K562 (cell line): ENCODE measurements around the gene ZNF219. TPM values are rescaled to one million over a fixed set of nuclear protein-coding genes. Genes with fewer than 3 reads are reported as not detected.

Source experiments
- ATAC-seq: fragments of 200-7000 bp; cut with Tn5 transposase; 3 replicates; pipeline ENCODE4 v1.9.1; 2020; ENCODE audit warnings: moderate library complexity
- BruUV-seq: library from RNA; stranded (reverse); fragments of 400-500 nt; replicated peaks from 2 replicates; lab custom pipeline; 2021; lab: Mats Ljungman, UMichigan
- CTCF ChIA-PET: fragments of 300-600 bp; formaldehyde crosslinking; extraction: SDS; loops from one replicate; lab custom pipeline; 2021; ENCODE audit warnings: low intra/inter-chr PET ratio; lab: Yijun Ruan, JAX
- POLR2A ChIA-PET: fragments of 300-600, 350-650 bp; sonication (Branson Sonifier 250); formaldehyde crosslinking; extraction: SDS; loops from one replicate; lab custom pipeline; 2021; ENCODE audit warnings: antibody characterized with exemption, inconsistent platforms; lab: Yijun Ruan, JAX
- DNase-seq, 4 experiments: peaks; one replicate each; pipeline versions ENCODE4 v3.0.0 to v3.0.0-alpha.2; 2011 to 2018; ENCODE audit warnings: low spot score in 3 of 4, mixed read lengths in 3 of 4; ENCODE audit errors: extremely low read depth in 1 of 4
- FAIRE-seq: peaks from 2 replicates; lab custom pipeline; 2011; peaks lifted over from hg19 to GRCh38; lab: Jason Lieb, UNC
- H2AFZ ChIP-seq: 2 replicates; pipeline ENCODE4 v1.6.0; 2011; ENCODE audit warnings: low read depth, low read length, control low read depth, inconsistent platforms
- H3K27ac ChIP-seq: fragments of 200-600 bp; 3 replicates; pipeline ENCODE4 v1.8.0; 2011; ENCODE audit warnings: low read depth, mild to moderate bottlenecking, control low read depth, inconsistent platforms, low read length, moderate library complexity, mixed read lengths; ENCODE audit errors: extremely low read depth
- H3K27me3 ChIP-seq, 2 experiments: fragments of 300-600 bp in 1 of 2; 2 replicates in 1 of 2; 3 replicates in 1 of 2; pipeline versions ENCODE4 v1.6.0 to v1.8.0; 2011; ENCODE audit warnings: inconsistent platforms in 2 of 2, low read length in 2 of 2, mild to moderate bottlenecking in 1 of 2, mixed read lengths in 1 of 2, moderate library complexity in 1 of 2; ENCODE audit not compliant: control insufficient read depth in 2 of 2, insufficient read depth in 2 of 2
- H3K36me3 ChIP-seq: fragments of 300-600 bp; 3 replicates; pipeline ENCODE4 v1.8.0; 2011; ENCODE audit warnings: mild to moderate bottlenecking, low read length, inconsistent platforms; ENCODE audit not compliant: control insufficient read depth, insufficient read depth
- H3K4me1 ChIP-seq, 2 experiments: fragments of 200-600 bp in 1 of 2; replicated peaks in 1 of 2; 2 replicates in 1 of 2; 3 replicates in 1 of 2; pipeline versions ENCODE4 v1.5.1 to v1.8.0; 2011; ENCODE audit warnings: inconsistent platforms in 2 of 2, low read length in 2 of 2, mild to moderate bottlenecking in 1 of 2, mixed read lengths in 1 of 2, moderate library complexity in 1 of 2; ENCODE audit not compliant: control insufficient read depth in 2 of 2, insufficient read depth in 2 of 2
- H3K4me2 ChIP-seq: 2 replicates; pipeline ENCODE4 v1.6.1; 2011; ENCODE audit warnings: low read length, control low read depth, inconsistent platforms, mixed read lengths; ENCODE audit not compliant: insufficient read depth
- H3K4me3 ChIP-seq: fragments of 200-600 bp; sonication (generic), shearing (Covaris generic); 2 replicates; pipeline ENCODE4 v1.5.1; 2016; ENCODE audit warnings: control low read depth, inconsistent platforms
- H3K79me2 ChIP-seq: fragments of 200-600 bp; 3 replicates; pipeline ENCODE4 v1.8.0; 2011; ENCODE audit warnings: low read length, inconsistent platforms; ENCODE audit not compliant: control insufficient read depth, insufficient read depth
- H3K9ac ChIP-seq, 2 experiments: 2 replicates each; pipeline versions ENCODE4 v1.6.0 to v1.6.1; 2011; ENCODE audit warnings: low read depth in 2 of 2, low read length in 2 of 2, control low read depth in 1 of 2, inconsistent platforms in 1 of 2, mild to moderate bottlenecking in 1 of 2, mixed read lengths in 1 of 2; ENCODE audit not compliant: insufficient read depth in 1 of 2
- H3K9me1 ChIP-seq: one replicate; pipeline ENCODE4 v1.6.0; 2011; ENCODE audit warnings: inconsistent platforms, mild to moderate bottlenecking, low read length, moderate library complexity; ENCODE audit not compliant: control insufficient read depth, insufficient read depth
- H3K9me3 ChIP-seq: replicated peaks from 2 replicates; pipeline ENCODE4 v1.5.1; 2011; ENCODE audit warnings: low read depth, low read length, inconsistent platforms; ENCODE audit not compliant: control insufficient read depth, insufficient read depth
- H4K20me1 ChIP-seq: replicated peaks from 2 replicates; pipeline ENCODE4 v1.6.1; 2011; ENCODE audit warnings: low read length, inconsistent platforms, mixed read lengths; ENCODE audit not compliant: control insufficient read depth, insufficient read depth
- BACH1 ChIP-seq: fragments of 200-800 bp; sonication (Bioruptor generic); IDR thresholded peaks from 2 replicates; pipeline ENCODE4 v1.6.1; 2016; ENCODE audit warnings: missing genetic modification characterization, missing compliant biosample characterization
- CEBPG ChIP-seq, 3 experiments: fragments of 200-800 bp in 1 of 3; sonication (Bioruptor generic) in 1 of 3; sonication (generic) in 1 of 3; formaldehyde crosslinking in 1 of 3; IDR thresholded peaks in 2 of 3; conservative IDR thresholded peaks in 1 of 3; 2 replicates each; pipeline versions ENCODE4 v1.6.1 to v1.8.0; 2016 to 2022; ENCODE audit warnings: missing compliant biosample characterization in 2 of 3, missing genetic modification characterization in 2 of 3, mild to moderate bottlenecking in 1 of 3, missing genetic modification reagents in 1 of 3
- CTCFL ChIP-seq: IDR thresholded peaks from 2 replicates; pipeline ENCODE4 v1.6.1; 2011; ENCODE audit warnings: borderline replicate concordance, low read depth, mild to moderate bottlenecking, moderate library complexity, low read length; ENCODE audit not compliant: insufficient read depth, poor library complexity, severe bottlenecking
- DPF2 ChIP-seq: fragments of 450-650 bp; IDR thresholded peaks from 2 replicates; pipeline ENCODE4 v1.6.1; 2016
- EGR1 ChIP-seq: fragments of 450-650 bp; conservative IDR thresholded peaks from 2 replicates; pipeline ENCODE4 v1.6.1; 2017; ENCODE audit warnings: mild to moderate bottlenecking
- EHMT2 ChIP-seq: fragments of 450-650 bp; IDR thresholded peaks from 2 replicates; pipeline ENCODE4 v1.6.1; 2018; ENCODE audit warnings: antibody characterized with exemption
- EZH2 ChIP-seq: IDR thresholded peaks from 2 replicates; pipeline ENCODE4 v1.6.1; 2012; ENCODE audit warnings: low read depth, mild to moderate bottlenecking, inconsistent platforms, low read length, borderline replicate concordance
- HNRNPLL ChIP-seq: fragments of 200-400 bp; formaldehyde crosslinking; IDR thresholded peaks from 2 replicates; pipeline ENCODE4 v1.6.1; 2017; ENCODE audit warnings: low read length, low read depth, mild to moderate bottlenecking; ENCODE audit not compliant: poor library complexity, severe bottlenecking
- JUND ChIP-seq, 2 experiments: IDR thresholded peaks; 2 replicates in 1 of 2; 3 replicates in 1 of 2; pipeline ENCODE4 v1.6.1; 2011; ENCODE audit warnings: borderline replicate concordance in 2 of 2, low read depth in 2 of 2, low read length in 2 of 2, improper control_type of control experiment in 1 of 2, missing biosample characterization in 1 of 2, missing genetic modification characterization in 1 of 2, missing genetic modification reagents in 1 of 2
- L3MBTL2 ChIP-seq: fragments of 450-650 bp; IDR thresholded peaks from 2 replicates; pipeline ENCODE4 v1.6.1; 2016; ENCODE audit warnings: mild to moderate bottlenecking, moderate library complexity
- MEIS2 ChIP-seq: fragments of 450-650 bp; IDR thresholded peaks from 2 replicates; pipeline ENCODE4 v1.6.1; 2014; ENCODE audit warnings: mild to moderate bottlenecking; ENCODE audit not compliant: partially characterized antibody
- RCOR1 ChIP-seq, 2 experiments: IDR thresholded peaks; 2 replicates each; pipeline ENCODE4 v1.6.1; 2012; ENCODE audit warnings: low read depth in 2 of 2, low read length in 2 of 2, borderline replicate concordance in 1 of 2, improper control_type of control experiment in 1 of 2
- ZNF395 ChIP-seq: fragments of 200-800 bp; sonication (Bioruptor generic); IDR thresholded peaks from 2 replicates; pipeline ENCODE4 v1.6.1; 2017; ENCODE audit warnings: missing genetic modification characterization, missing compliant biosample characterization
- WGBS: fragments of 100-300 bp; shearing (Covaris generic); methylation state at CpG from one replicate; pipeline ENCODE4 v1.1.6; 2016; ENCODE audit warnings: low coverage, mixed read lengths; ENCODE audit not compliant: insufficient coverage; ENCODE audit errors: missing lambda C conversion rate; 5-methylcytosine and 5-hydroxymethylcytosine counted together
- in situ Hi-C: fragments of 300-500 bp; cut with MboI; formaldehyde crosslinking; loops from 4 replicates; pipeline ENCODE4 v1.15.0; 2018; ENCODE audit warnings: inconsistent platforms, mixed read lengths
- intact Hi-C: fragments of 100-400 bp; cut with micrococcal nuclease; formaldehyde crosslinking; loops from 2 replicates; pipeline ENCODE4 v1.14.2; 2022
- polyA plus RNA-seq, 8 experiments: library from polyadenylated mRNA; depleted of rRNA in 4 of 8; stranded (reverse) in 5 of 8; unstranded in 3 of 8; fragments of >200 nt; fragmentation: Nextera tagmentation in 2 of 8; fragmentation: Illumina TruSeq in 1 of 8; extraction: Ambion mirVana in 2 of 8; extraction: Trizol in 1 of 8; gene quantifications; 2 replicates each; pipeline versions ENCODE4 v1.2.1 to v1.2.3, GENCODE V29; 2011 to 2014; ENCODE audit warnings: inconsistent platforms in 1 of 8, missing spikeins in 1 of 8
- total RNA-seq, 7 experiments: library from RNA; depleted of rRNA in 6 of 7; stranded (reverse); fragments of >200 nt in 6 of 7; fragmentation: Illumina TruSeq in 2 of 7; extraction: Trizol in 2 of 7; gene quantifications; 2 replicates each; pipeline versions ENCODE4 v1.2.1 to v1.2.3, GENCODE V29; 2011 to 2021; ENCODE audit warnings: low replicate concordance in 1 of 7

ZNF219 gene
- total and polyA plus RNA-seq, 9 of the 15 experiments (the other 6 are each of a cell fraction or from before 2014, with no cell fraction given), result 0.29 to 10.6 (median 2.8) TPM

GRCh38 chr14:21102521-21103410, 4.3 kb upstream of the ZNF219 start (continued):
- TF ChIP-seq CTCFL (peak; percentile 28), EHMT2 (no peak), RCOR1 (IDR thresholded peaks at IDR 0.05; ENCODE audit: borderline replicate concordance in 1 of 2, low read depth in 2 of 2, low read length in 2 of 2) (0 out of 4 replicates have a peak, but pooled peaks of 1 of the 2 experiments have one; percentile 28)

- H3K36me3 ChIP-seq, result no peaks in the 10 kb centered on the region
- ATAC-seq, result no peak
- BruUV-seq, result no TSS peak
- FAIRE-seq, result peak; percentile 82
- DNase-seq, result peak in 2 of 4 experiments; percentile 36 to 59
- H3K9ac ChIP-seq, result peak overlapping the region; percentile 25 to 86; a peak in 3 of 4 replicates
- 0 out of 3 replicates have a peak, but pooled peaks cover 6% of the 10 kb centered on the region for H3K79me2 ChIP-seq
- H3K27me3 ChIP-seq, result no peaks in the 10 kb centered on the region
- H2AFZ ChIP-seq, result peak overlapping the region; percentile 41
- no peaks in the 10 kb centered on the region for H4K20me1 ChIP-seq
- in situ Hi-C loops (no loop called here), intact Hi-C loops (no loop called here)
- H3K9me1 ChIP-seq, result no peaks in the 10 kb centered on the region
- WGBS, result 27% methylated on average over 7 of the region's 8 CpGs
- CTCF ChIA-PET, result no interaction called here
- peak overlapping the region; percentile 87 for H3K4me2 ChIP-seq
- POLR2A ChIA-PET, result interaction anchor here (0.6 to 1.5 kb wide), 3 partner anchors 10 to 31 kb away, joined by 3 to 4 read pairs (median 4); partner anchors contain the start of gene ARHGEF40
- no peaks in the 10 kb centered on the region for H3K9me3 ChIP-seq
- peak overlapping the region; percentile 18 for H3K27ac ChIP-seq
- no peak overlapping the region for H3K4me3 ChIP-seq
- peaks cover 37 to 56% of the 10 kb centered on the region in 2 experiments for H3K4me1 ChIP-seq
- TF ChIP-seq MEIS2 (peak; percentile 74), L3MBTL2 (0 out of 2 replicates have a peak, but pooled peaks have one; percentile 23), CEBPG (CRISPR knock-in tag; IDR thresholded peaks at IDR 0.05) (no peak), CEBPG (tag; conservative IDR thresholded peaks at IDR 0.05 in 1 of 2, IDR thresholded peaks at IDR 0.05 in 1 of 2) (no peak), DPF2 (0 out of 2 replicates have a peak, but pooled peaks have one; percentile 31), HNRNPLL (no peak), JUND (IDR thresholded peaks at IDR 0.05; ENCODE audit: borderline replicate concordance, low read depth, low read length) (peak; percentile 69; the same call in 1 of the 2 replicates), JUND (tag; IDR thresholded peaks at IDR 0.05; ENCODE audit: borderline replicate concordance, low read depth, low read length) (peak; percentile 34; the same call in 1 of the 3 replicates), EHMT2 (0 out of 2 replicates have a peak, but pooled peaks have one; percentile 12), ZNF395 (no peak), EZH2 (no peak), EGR1 (peak; percentile 41), BACH1 (tag) (no peak)
Measured at GRCh38 chr14:21101802-21102413, 3.5 kb upstream of the ZNF219 start.
